Gastrocnemius medialis (tissue), 4 donors: Measurements from ENCODE around the gene GIMD1.

Source experiments
- CTCF ChIP-seq, 5 experiments: fragments of 450-650 bp in 3 of 5; fragments of 200-600 bp in 2 of 5; sonication (generic) in 2 of 5; IDR thresholded peaks in 4 of 5; conservative IDR thresholded peaks in 1 of 5; 1 replicate in 4 of 5; 2 replicates in 1 of 5; pipeline ENCODE4 v1.5.1; 2016 to 2019; ENCODE audit warnings: antibody characterized with exemption in 5 of 5, mild to moderate bottlenecking in 3 of 5, moderate library complexity in 3 of 5
- POLR2A ChIP-seq, 2 donors: fragments of 450-650 bp; IDR thresholded peaks; one replicate each; pipeline ENCODE4 v1.6.1; 2017; ENCODE audit warnings: antibody characterized with exemption in 2 of 2, mild to moderate bottlenecking in 2 of 2, moderate library complexity in 2 of 2

DNA sequence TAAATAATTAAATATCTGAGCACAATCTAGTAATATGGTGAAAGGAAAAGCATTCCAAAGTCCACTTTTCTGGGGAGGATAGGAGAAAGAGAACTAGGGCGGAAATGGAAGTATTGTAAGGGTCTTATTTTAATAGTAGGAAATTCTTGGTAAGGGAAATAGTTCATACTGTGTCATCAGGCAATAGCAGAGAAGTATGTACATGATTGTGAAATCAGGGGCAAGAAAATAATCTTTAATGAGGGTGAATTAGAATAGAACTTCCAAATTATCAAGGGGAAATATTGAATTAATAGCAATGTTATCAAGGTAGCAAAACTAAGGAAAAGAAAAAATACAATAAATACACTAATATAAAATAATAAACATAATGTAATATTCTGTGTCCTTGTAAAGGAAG, 14.8 kb downstream of the GIMD1 start:
- TF ChIP-seq CTCF (IDR thresholded peaks at IDR 0.05 in 4 of 5, conservative IDR thresholded peaks at IDR 0.05 in 1 of 5) (no peak), POLR2A (IDR thresholded peaks at IDR 0.05) (no peak)
